Neural cell (in vitro differentiated cells): Measurements from ENCODE around the gene NHS. TPM values are rescaled to one million over a fixed set of nuclear protein-coding genes. Genes with fewer than 3 reads are reported as not detected.

ENCODE experiments used
- H2AFZ ChIP-seq: fragments of 200-600, 300-800 bp; sonication (generic), shearing (Covaris generic); 2 replicates; pipeline ENCODE4 v1.6.0; 2014; ENCODE audit warnings: low read depth, mild to moderate bottlenecking, antibody characterized with exemption, low read length, moderate library complexity
- H3F3A ChIP-seq: fragments of 200-600 bp; shearing (Covaris generic); 2 replicates; pipeline ENCODE4 v1.6.1; 2016; ENCODE audit warnings: mild to moderate bottlenecking, moderate library complexity, mixed read lengths, antibody characterized with exemption, low read length; ENCODE audit not compliant: insufficient read depth, poor library complexity, severe bottlenecking
- H3K27ac ChIP-seq: fragments of 200-600, 300-800 bp; sonication (generic), shearing (Covaris generic); 2 replicates; pipeline ENCODE4 v1.5.1; 2014; ENCODE audit warnings: mild to moderate bottlenecking, low read length, moderate library complexity
- H3K27me3 ChIP-seq: fragments of 300-800, 200-600 bp; sonication (generic), shearing (Covaris generic); 2 replicates; pipeline ENCODE4 v1.6.0; 2014; ENCODE audit warnings: mild to moderate bottlenecking, low read depth, low read length, moderate library complexity; ENCODE audit not compliant: insufficient read depth
- H3K36me3 ChIP-seq: fragments of 300-800, 200-600 bp; sonication (generic), shearing (Covaris generic); 2 replicates; pipeline ENCODE4 v1.5.1; 2014; ENCODE audit warnings: mild to moderate bottlenecking, antibody characterized with exemption, low read length, moderate library complexity; ENCODE audit not compliant: insufficient read depth
- H3K4me2 ChIP-seq: fragments of 300-800, 200-600 bp; sonication (generic), shearing (Covaris generic); 2 replicates; pipeline ENCODE4 v1.6.0; 2014; ENCODE audit warnings: mild to moderate bottlenecking, low read length
- H3K4me3 ChIP-seq: fragments of 300-800, 200-600 bp; sonication (generic), shearing (Covaris generic); 2 replicates; pipeline ENCODE4 v1.5.1; 2014; ENCODE audit warnings: mild to moderate bottlenecking, low read length, moderate library complexity
- H3K79me2 ChIP-seq: fragments of 200-600 bp; shearing (Covaris generic); replicated peaks from 2 replicates; pipeline ENCODE4 v1.6.0; 2014; ENCODE audit warnings: mild to moderate bottlenecking, low read length, moderate library complexity; ENCODE audit not compliant: insufficient read depth
- H3K9ac ChIP-seq: fragments of 300-800, 200-600 bp; sonication (generic), shearing (Covaris generic); 2 replicates; pipeline ENCODE4 v1.6.1; 2016; ENCODE audit warnings: mild to moderate bottlenecking, low read length, mixed read lengths
- H3K9me2 ChIP-seq: fragments of 200-600 bp; shearing (Covaris generic); 2 replicates; pipeline ENCODE4 v1.6.1; 2016; ENCODE audit warnings: mild to moderate bottlenecking, low read length, mixed read lengths; ENCODE audit not compliant: insufficient read depth
- H3K9me3 ChIP-seq: fragments of 200-600, 300-800 bp; sonication (generic), shearing (Covaris generic); 2 replicates; pipeline ENCODE4 v1.6.1; 2016; ENCODE audit warnings: mild to moderate bottlenecking, mixed run types, low read length, moderate library complexity, mixed read lengths
- H4K20me1 ChIP-seq: fragments of 200-600 bp; shearing (Covaris generic); 2 replicates; pipeline ENCODE4 v1.6.1; 2016; ENCODE audit warnings: mild to moderate bottlenecking, mixed run types; ENCODE audit not compliant: insufficient read depth
- CTCF ChIP-seq: fragments of 450-650 bp; IDR thresholded peaks from 2 replicates; pipeline ENCODE4 v1.5.1; 2014; ENCODE audit warnings: antibody characterized with exemption, mild to moderate bottlenecking, moderate library complexity; ENCODE audit not compliant: poor library complexity, severe bottlenecking
- EZH2 ChIP-seq: fragments of 200-600, 300-800 bp; shearing (Covaris generic), sonication (generic); IDR thresholded peaks from 2 replicates; pipeline ENCODE4 v1.6.1; 2014; ENCODE audit warnings: antibody characterized with exemption, low read length, borderline replicate concordance, mild to moderate bottlenecking; ENCODE audit not compliant: insufficient read depth, poor library complexity, severe bottlenecking
- MXI1 ChIP-seq: fragments of 450-650 bp; conservative IDR thresholded peaks from 2 replicates; pipeline ENCODE4 v1.6.1; 2014; ENCODE audit warnings: antibody characterized with exemption, mild to moderate bottlenecking; ENCODE audit not compliant: poor library complexity, severe bottlenecking
- RAD21 ChIP-seq: fragments of 450-650 bp; conservative IDR thresholded peaks from 2 replicates; pipeline ENCODE4 v1.6.1; 2014; ENCODE audit warnings: antibody characterized with exemption, mild to moderate bottlenecking, moderate library complexity
- REST ChIP-seq: IDR thresholded peaks from 2 replicates; pipeline ENCODE4 v1.6.1; 2012; ENCODE audit warnings: borderline replicate concordance
- SMC3 ChIP-seq: fragments of 450-650 bp; conservative IDR thresholded peaks from 2 replicates; pipeline ENCODE4 v1.6.1; 2014; ENCODE audit warnings: antibody characterized with exemption, mild to moderate bottlenecking, moderate library complexity; ENCODE audit not compliant: poor library complexity
- TAF1 ChIP-seq: IDR thresholded peaks from 2 replicates; pipeline ENCODE4 v1.6.1; 2012; ENCODE audit warnings: low read depth
- polyA plus RNA-seq: library from polyadenylated mRNA; depleted of rRNA; stranded (reverse); fragments of >200 nt; gene quantifications from 2 replicates; pipeline ENCODE4 v1.2.3, GENCODE V29; 2014

NHS gene
- polyA plus RNA-seq, 1 donor from 2014 or later = 1.9 TPM

DNA sequence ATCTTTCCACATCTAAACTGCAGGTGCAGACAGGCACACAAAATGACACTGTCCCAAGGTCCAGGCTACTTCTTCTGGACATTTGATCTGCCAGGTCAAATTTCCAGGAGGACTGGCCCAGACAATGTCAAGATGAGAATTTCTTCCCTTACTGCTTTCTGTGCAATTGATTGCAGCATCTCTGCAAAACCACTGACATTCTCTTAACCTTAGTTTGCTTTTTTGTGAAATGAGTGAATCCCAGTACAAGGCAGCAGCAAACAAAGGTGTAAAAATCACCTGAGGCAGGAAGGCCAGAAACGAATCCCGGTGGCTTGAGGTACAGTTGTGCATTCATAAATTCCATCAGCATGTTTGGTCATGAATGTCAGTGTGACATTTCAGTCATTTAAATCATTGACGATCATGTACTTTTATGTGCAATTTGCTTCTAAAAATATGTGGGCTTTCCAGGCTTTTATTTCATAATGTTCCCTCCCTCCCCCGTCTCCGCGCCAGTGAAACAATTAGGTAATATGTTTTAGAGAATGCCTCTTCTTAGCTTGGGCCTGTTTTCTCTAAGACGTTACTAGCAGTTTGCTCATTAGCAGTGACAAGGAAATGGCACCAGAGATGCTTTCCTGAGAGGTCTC, 39.1 kb downstream of the NHS start:
- no peaks in the 10 kb centered on the region for H3K79me2 ChIP-seq
- H3F3A ChIP-seq = no peaks in the 10 kb centered on the region
- no peaks in the 10 kb centered on the region for H3K27me3 ChIP-seq
- no peak overlapping the region for H3K4me2 ChIP-seq
- no peaks in the 10 kb centered on the region for H3K36me3 ChIP-seq
- no peak overlapping the region for H3K9ac ChIP-seq
- no peaks in the 10 kb centered on the region for H3K9me3 ChIP-seq
- H4K20me1 ChIP-seq = no peaks in the 10 kb centered on the region
- no peak overlapping the region for H2AFZ ChIP-seq
- TF ChIP-seq EZH2 (no peak), RAD21 (no peak), MXI1 (no peak), CTCF (no peak)
- H3K27ac ChIP-seq = no peak overlapping the region
- no peaks in the 10 kb centered on the region for H3K9me2 ChIP-seq
- no peak overlapping the region for H3K4me3 ChIP-seq

DNA sequence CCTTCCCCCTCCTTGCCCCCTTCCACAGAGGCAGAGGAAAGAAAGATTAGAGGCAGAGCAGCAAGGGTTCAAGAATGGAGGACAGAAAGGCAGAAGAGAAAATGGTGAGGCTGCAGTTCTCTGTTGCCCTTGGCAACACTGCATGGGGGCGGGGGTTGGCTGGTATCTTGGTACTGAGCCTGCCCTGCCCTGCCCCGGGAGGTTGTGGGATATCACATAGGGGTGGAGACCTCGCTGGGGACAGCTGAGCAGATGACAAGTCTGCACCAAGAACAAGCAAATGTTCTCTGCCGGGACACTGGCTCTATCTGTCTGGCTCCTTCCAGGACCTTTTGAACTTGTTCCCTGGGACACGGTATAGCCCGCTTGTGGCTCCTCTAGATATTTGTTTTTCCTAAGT, 39.8 kb downstream of the NHS start:
- Histone ChIP-seq H4K20me1 (no peaks in the 10 kb centered on the region), H3K9me3 (no peaks in the 10 kb centered on the region), H3K36me3 (no peaks in the 10 kb centered on the region), H3K4me3 (no peak overlapping the region), H3F3A (no peaks in the 10 kb centered on the region), H3K4me2 (no peak overlapping the region), H3K27ac (no peak overlapping the region), H2AFZ (no peak overlapping the region), H3K9ac (no peak overlapping the region), H3K27me3 (no peaks in the 10 kb centered on the region), H3K9me2 (no peaks in the 10 kb centered on the region), H3K79me2 (no peaks in the 10 kb centered on the region)
- no peak for TF ChIP-seq REST
- TF ChIP-seq EZH2 = no peak
- no peak for TF ChIP-seq TAF1
- TF ChIP-seq MXI1 = no peak
- TF ChIP-seq CTCF = no peak
- no peak for TF ChIP-seq RAD21
- TF ChIP-seq SMC3 = no peak
